KMS-11 (cell line): ENCODE measurements around the gene ZNF536.

Experiments used
- H2AFZ ChIP-seq: fragments of 200-600 bp; sonication (generic); 2 replicates; pipeline ENCODE4 v1.6.1; 2016; ENCODE audit warnings: antibody characterized with exemption, mixed run types, low read depth
- H3K27ac ChIP-seq: fragments of 200-600 bp; sonication (generic); 2 replicates; pipeline ENCODE4 v1.6.1; 2016; ENCODE audit warnings: mild to moderate bottlenecking, mixed run types
- H3K27me3 ChIP-seq: fragments of 200-600 bp; sonication (generic); 2 replicates; pipeline ENCODE4 v1.6.1; 2017; ENCODE audit warnings: mild to moderate bottlenecking, low read depth, mixed run types, moderate library complexity; ENCODE audit not compliant: insufficient read depth
- H3K36me3 ChIP-seq: fragments of 200-600 bp; sonication (generic); 2 replicates; pipeline ENCODE4 v1.6.1; 2017; ENCODE audit warnings: mild to moderate bottlenecking, mixed run types; ENCODE audit not compliant: insufficient read depth
- H3K4me1 ChIP-seq: fragments of 200-600 bp; sonication (generic); 2 replicates; pipeline ENCODE4 v1.6.1; 2016; ENCODE audit warnings: mild to moderate bottlenecking, low read depth, mixed run types; ENCODE audit not compliant: poor library complexity, severe bottlenecking
- H3K4me2 ChIP-seq: fragments of 200-600 bp; sonication (generic); 2 replicates; pipeline ENCODE4 v1.7.0; 2016; ENCODE audit warnings: mild to moderate bottlenecking, mixed run types
- H3K4me3 ChIP-seq: fragments of 200-600 bp; sonication (generic); IDR thresholded peaks from 2 replicates; pipeline ENCODE4 v1.6.1; 2017; ENCODE audit warnings: low read depth, low read length, mixed read lengths; ENCODE audit not compliant: insufficient read depth
- H3K79me2 ChIP-seq: fragments of 200-600 bp; sonication (generic); 2 replicates; pipeline ENCODE4 v1.6.1; 2016; ENCODE audit warnings: low read depth, mixed run types; ENCODE audit not compliant: insufficient read depth
- H3K9ac ChIP-seq: fragments of 200-600 bp; sonication (generic); 2 replicates; pipeline ENCODE4 v1.6.1; 2016; ENCODE audit warnings: mild to moderate bottlenecking, mixed run types
- H4K20me1 ChIP-seq: fragments of 200-600 bp; sonication (generic); 2 replicates; pipeline ENCODE4 v1.6.1; 2016; ENCODE audit warnings: mild to moderate bottlenecking, mixed run types; ENCODE audit not compliant: insufficient read depth
- TF ChIP-seq, protein P1 (sequence below): fragments of 200-600 bp; sonication (generic); conservative IDR thresholded peaks from 2 replicates; pipeline ENCODE4 v1.6.1; 2017; ENCODE audit warnings: low read depth, mild to moderate bottlenecking, antibody characterized with exemption, low read length, moderate library complexity, mixed read lengths

Gene ZNF536

DNA sequence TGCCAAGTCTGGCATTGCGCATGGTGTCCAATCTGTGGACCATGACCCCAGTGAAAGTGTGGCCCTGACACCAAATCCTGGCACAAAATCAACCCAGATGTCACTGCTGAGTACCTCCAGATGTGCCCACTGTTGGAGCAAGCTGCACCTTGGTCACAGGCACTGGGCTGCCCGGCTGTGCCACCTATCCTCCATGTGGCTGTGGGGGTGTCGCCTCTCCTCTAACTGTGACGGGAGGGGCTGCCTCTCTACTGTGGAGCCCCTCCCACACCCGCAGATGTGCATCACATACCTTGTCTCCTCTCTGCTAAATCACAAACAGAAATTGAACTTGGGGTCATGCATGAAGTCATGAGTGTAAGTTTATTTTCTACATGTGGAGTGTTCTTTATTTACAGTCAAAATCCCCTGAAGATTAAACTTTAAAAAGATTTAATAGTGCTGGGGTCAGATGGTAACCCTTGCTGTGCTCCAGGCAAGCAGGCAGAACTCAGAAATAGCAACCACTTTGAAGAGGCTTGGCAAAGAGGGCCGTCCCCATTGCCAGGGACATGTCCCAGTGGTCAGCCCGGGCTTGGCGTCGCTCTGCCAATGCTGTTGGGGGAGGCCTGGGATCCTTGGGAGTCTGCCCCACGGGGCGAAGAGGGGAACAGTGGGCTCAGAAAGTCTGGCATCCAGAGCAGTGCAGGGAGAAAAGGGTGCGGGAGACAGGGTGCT lies 46.4 kb upstream of the ZNF536 start:
- TF ChIP-seq, protein P1, sequence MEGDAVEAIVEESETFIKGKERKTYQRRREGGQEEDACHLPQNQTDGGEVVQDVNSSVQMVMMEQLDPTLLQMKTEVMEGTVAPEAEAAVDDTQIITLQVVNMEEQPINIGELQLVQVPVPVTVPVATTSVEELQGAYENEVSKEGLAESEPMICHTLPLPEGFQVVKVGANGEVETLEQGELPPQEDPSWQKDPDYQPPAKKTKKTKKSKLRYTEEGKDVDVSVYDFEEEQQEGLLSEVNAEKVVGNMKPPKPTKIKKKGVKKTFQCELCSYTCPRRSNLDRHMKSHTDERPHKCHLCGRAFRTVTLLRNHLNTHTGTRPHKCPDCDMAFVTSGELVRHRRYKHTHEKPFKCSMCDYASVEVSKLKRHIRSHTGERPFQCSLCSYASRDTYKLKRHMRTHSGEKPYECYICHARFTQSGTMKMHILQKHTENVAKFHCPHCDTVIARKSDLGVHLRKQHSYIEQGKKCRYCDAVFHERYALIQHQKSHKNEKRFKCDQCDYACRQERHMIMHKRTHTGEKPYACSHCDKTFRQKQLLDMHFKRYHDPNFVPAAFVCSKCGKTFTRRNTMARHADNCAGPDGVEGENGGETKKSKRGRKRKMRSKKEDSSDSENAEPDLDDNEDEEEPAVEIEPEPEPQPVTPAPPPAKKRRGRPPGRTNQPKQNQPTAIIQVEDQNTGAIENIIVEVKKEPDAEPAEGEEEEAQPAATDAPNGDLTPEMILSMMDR: no peak
- Histone ChIP-seq H2AFZ (no peak overlapping the region), H3K27me3 (no peaks in the 10 kb centered on the region), H3K79me2 (no peaks in the 10 kb centered on the region), H3K4me2 (no peak overlapping the region), H3K4me1 (no peaks in the 10 kb centered on the region), H3K9ac (no peak overlapping the region), H4K20me1 (no peaks in the 10 kb centered on the region), H3K27ac (no peak overlapping the region), H3K36me3 (no peaks in the 10 kb centered on the region), H3K4me3 (no peak overlapping the region)

DNA sequence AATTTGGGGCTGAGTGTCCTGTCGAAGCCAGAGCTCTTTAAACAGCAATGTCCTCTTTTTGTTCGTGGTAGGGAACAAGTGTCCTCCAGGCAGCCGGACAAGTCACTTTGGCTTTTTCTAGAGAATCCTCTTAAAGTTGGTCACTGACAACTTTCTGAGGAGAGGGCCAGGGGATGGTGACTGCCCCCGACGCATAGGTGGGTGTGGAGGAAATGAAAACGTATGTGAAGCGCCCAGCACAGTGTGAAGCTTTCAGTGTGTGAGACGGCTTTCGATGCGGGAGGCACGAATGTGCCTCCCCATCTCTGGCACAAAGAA lies 45.8 kb upstream of the ZNF536 start:
- H2AFZ ChIP-seq: no peak overlapping the region
- H3K4me1 ChIP-seq: no peaks in the 10 kb centered on the region
- H3K4me3 ChIP-seq: no peak overlapping the region
- no peaks in the 10 kb centered on the region for H3K36me3 ChIP-seq
- no peaks in the 10 kb centered on the region for H3K27me3 ChIP-seq
- TF ChIP-seq, protein P1: no peak
- H3K27ac ChIP-seq: no peak overlapping the region
- no peaks in the 10 kb centered on the region for H4K20me1 ChIP-seq
- no peaks in the 10 kb centered on the region for H3K79me2 ChIP-seq
- H3K9ac ChIP-seq: no peak overlapping the region
- H3K4me2 ChIP-seq: no peak overlapping the region

DNA sequence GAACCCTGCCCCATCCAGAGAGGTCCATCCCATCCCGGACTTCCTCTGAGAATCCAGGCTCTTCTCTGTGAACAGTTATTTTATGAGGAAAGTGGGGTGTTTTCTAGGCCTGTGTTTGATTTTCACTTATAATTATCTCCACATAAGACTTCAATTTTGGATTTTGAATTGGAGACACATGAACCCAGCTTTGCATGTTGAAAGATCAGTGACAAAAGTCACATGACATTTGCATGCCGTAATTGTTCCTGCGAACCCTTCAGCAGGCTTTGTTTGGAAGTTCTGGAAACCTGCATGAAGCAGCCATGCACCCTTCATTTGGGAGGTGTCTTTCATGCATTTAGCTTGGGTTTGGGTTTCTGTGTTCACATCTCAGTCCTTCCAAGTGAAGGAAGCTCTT lies 44.9 kb upstream of the ZNF536 start:
- Histone ChIP-seq H3K27ac (no peak overlapping the region), H3K4me2 (no peak overlapping the region), H3K9ac (no peak overlapping the region), H3K36me3 (no peaks in the 10 kb centered on the region), H4K20me1 (no peaks in the 10 kb centered on the region), H3K4me3 (no peak overlapping the region), H3K4me1 (no peaks in the 10 kb centered on the region), H3K79me2 (no peaks in the 10 kb centered on the region), H2AFZ (no peak overlapping the region), H3K27me3 (no peaks in the 10 kb centered on the region)
- TF ChIP-seq, protein P1: no peak

DNA sequence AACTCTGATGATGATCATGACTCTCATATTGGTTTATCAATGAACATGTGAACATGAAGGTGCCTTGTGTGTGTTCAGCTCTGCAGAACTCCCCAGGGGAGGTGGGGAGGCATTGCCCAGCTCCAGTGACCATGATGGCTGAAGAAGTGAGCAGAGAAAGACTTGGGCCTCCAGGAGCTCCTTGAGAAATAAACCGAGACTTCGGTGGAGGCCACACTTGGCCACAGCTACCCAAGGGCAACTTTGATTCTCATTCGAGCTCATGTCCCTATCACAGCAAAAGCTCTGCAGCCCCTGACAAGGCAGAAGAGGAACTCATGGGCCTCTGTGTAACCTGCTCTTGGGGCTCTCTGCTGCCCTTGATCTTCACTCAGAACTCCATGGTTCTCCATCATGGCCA lies 44.1 kb upstream of the ZNF536 start:
- H3K9ac ChIP-seq: no peak overlapping the region
- no peaks in the 10 kb centered on the region for H3K79me2 ChIP-seq
- no peak overlapping the region for H3K4me3 ChIP-seq
- H4K20me1 ChIP-seq: no peaks in the 10 kb centered on the region
- H3K27ac ChIP-seq: no peak overlapping the region
- H3K36me3 ChIP-seq: no peaks in the 10 kb centered on the region
- H3K4me2 ChIP-seq: no peak overlapping the region
- no peaks in the 10 kb centered on the region for H3K4me1 ChIP-seq
- H3K27me3 ChIP-seq: no peaks in the 10 kb centered on the region
- H2AFZ ChIP-seq: no peak overlapping the region
- TF ChIP-seq, protein P1: no peak
